Nephron progenitor cell (in vitro differentiated cells): ENCODE results near the gene GPHN.

ENCODE experiments used
- DNase-seq: peaks from one replicate; pipeline ENCODE4 v3.0.0; 2021
- H3K27ac Mint-ChIP-seq: 2 replicates; pipeline ENCODE4 v1.8.0; 2021; ENCODE audit warnings: mild to moderate bottlenecking, moderate library complexity, mixed read lengths
- H3K27me3 Mint-ChIP-seq: 2 replicates; pipeline ENCODE4 v1.8.0; 2021; ENCODE audit warnings: mild to moderate bottlenecking, low read depth, mixed read lengths; ENCODE audit not compliant: poor library complexity
- H3K36me3 Mint-ChIP-seq: 2 replicates; pipeline ENCODE4 v1.8.0; 2021; ENCODE audit warnings: low read depth, mixed read lengths
- H3K4me1 Mint-ChIP-seq: 2 replicates; pipeline ENCODE4 v1.8.0; 2021; ENCODE audit warnings: mixed read lengths
- H3K4me3 Mint-ChIP-seq: 2 replicates; pipeline ENCODE4 v1.8.0; 2021; ENCODE audit warnings: mild to moderate bottlenecking, moderate library complexity, mixed read lengths
- H3K9me3 Mint-ChIP-seq: 2 replicates; pipeline ENCODE4 v1.8.0; 2021; ENCODE audit warnings: mild to moderate bottlenecking, moderate library complexity, mixed read lengths
- CTCF ChIP-seq: fragments of 200-600 bp; sonication (generic); IDR thresholded peaks from 2 replicates; pipeline ENCODE4 v1.5.0; 2021; ENCODE audit warnings: antibody characterized with exemption

Gene GPHN

DNA sequence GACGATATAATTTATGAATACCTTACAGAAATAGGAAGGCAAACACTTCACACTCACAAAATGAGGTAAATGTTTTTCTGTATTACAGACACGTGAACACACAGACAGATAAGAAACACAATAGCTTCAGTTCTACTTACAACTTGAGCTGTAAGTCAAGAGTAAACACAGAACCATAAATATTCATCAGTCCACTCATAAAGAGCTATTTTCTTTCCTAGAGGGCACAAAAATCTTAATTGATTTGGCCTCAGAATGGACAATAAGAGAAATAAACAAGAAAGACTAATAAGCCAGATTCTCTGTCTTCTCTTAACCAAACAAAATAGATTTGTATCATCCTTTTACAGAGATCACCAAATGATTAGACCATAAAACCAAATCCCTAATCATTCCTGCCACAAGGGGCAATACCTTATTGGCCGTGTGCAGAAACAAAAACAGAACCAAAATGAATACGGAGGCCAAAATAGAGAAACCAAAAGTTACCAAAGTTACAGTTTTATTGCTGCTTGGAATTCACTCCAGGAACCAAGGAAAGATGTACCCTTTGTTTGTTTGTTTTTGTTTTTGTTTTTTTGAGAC is 643.2 kb downstream of the GPHN start:
- Mint-ChIP-seq H3K27me3 (no peaks in the 10 kb centered on the region), H3K27ac (no peak overlapping the region), H3K9me3 (no peaks in the 10 kb centered on the region), H3K4me1 (no peaks in the 10 kb centered on the region), H3K4me3 (no peak overlapping the region), H3K36me3 (peaks cover 4% of the 10 kb centered on the region)
- no peak for TF ChIP-seq CTCF
- no peak for DNase-seq

- Mint-ChIP-seq H3K9me3 (no peaks in the 10 kb centered on the region), H3K27ac (no peak overlapping the region), H3K4me3 (no peak overlapping the region), H3K27me3 (no peaks in the 10 kb centered on the region), H3K4me1 (no peaks in the 10 kb centered on the region), H3K36me3 (no peaks in the 10 kb centered on the region)
- no peak for TF ChIP-seq CTCF
- no peak for DNase-seq
Observed at GRCh38 chr14:67158566-67158965, 650.6 kb downstream of the GPHN start.

- Mint-ChIP-seq H3K27ac (no peak overlapping the region), H3K36me3 (no peaks in the 10 kb centered on the region), H3K9me3 (no peaks in the 10 kb centered on the region), H3K4me1 (no peaks in the 10 kb centered on the region), H3K27me3 (no peaks in the 10 kb centered on the region), H3K4me3 (no peak overlapping the region)
- no peak for DNase-seq
- no peak for TF ChIP-seq CTCF
Observed at GRCh38 chr14:67162385-67162784, 654.4 kb downstream of the GPHN start.

GRCh38 chr14:67166450-67166853 is 658.5 kb downstream of the GPHN start:
- no peak overlapping the region for H3K4me3 Mint-ChIP-seq
- no peaks in the 10 kb centered on the region for H3K4me1 Mint-ChIP-seq
- H3K9me3 Mint-ChIP-seq, result no peaks in the 10 kb centered on the region
- H3K27ac Mint-ChIP-seq, result no peak overlapping the region
- H3K27me3 Mint-ChIP-seq, result no peaks in the 10 kb centered on the region
- peak; percentile 76 for TF ChIP-seq CTCF
- peaks cover 11% of the 10 kb centered on the region for H3K36me3 Mint-ChIP-seq
- peak; percentile 24 for DNase-seq

DNA sequence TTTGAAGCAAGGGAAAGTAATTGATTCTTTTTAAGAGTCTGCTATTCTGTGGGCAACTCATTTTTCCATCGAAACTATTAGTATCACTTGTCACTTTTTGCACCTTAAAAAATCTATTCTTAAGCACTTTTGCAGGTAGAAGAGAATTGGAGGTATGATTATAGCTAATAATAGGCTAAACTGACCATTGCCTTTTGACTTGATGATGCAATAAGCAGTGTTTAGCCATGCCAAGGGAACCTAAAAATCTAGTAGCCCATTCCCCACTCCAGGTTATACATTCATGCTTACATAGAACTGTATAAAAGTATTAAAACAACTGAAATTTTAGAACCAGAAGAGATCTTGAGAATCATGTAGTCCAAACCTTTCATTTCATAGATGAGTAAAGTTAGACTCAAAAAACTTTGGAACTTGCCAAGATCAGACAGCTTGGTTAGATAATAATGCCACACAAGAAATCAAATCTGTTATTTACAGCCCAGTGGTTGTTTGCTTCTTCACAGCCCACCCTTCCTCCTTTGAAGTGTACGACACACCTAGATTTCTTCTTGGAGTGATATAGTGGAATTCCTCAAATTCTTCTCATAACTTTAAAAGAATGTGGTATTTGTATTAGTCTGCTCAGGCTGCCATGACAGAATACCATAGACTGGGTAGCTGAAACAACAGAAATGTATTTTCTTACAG is 659.6 kb downstream of the GPHN start:
- Mint-ChIP-seq H3K9me3 (no peaks in the 10 kb centered on the region), H3K4me3 (no peak overlapping the region), H3K27ac (no peak overlapping the region), H3K27me3 (no peaks in the 10 kb centered on the region), H3K4me1 (no peaks in the 10 kb centered on the region), H3K36me3 (peaks cover 23% of the 10 kb centered on the region)
- TF ChIP-seq CTCF, result no peak
- no peak for DNase-seq

DNA sequence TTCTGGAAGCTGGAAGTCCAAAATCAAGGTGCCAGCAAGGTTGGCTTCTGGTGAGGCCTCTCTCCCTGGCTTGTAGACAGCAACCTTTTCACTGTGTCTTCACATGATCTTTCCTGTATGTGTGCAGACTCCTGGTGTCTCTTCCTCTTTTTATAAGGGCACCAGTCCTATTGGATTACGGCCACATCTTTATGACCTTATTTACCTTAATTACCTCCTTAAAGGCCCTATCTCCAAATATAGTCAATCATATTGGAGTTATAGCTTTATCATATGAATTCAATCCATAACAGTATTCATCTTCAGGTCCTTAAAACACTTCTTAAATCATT is 660.1 kb downstream of the GPHN start:
- H3K4me3 Mint-ChIP-seq, result no peak overlapping the region
- DNase-seq, result no peak
- H3K27ac Mint-ChIP-seq, result no peak overlapping the region
- H3K4me1 Mint-ChIP-seq, result no peaks in the 10 kb centered on the region
- H3K27me3 Mint-ChIP-seq, result no peaks in the 10 kb centered on the region
- no peak for TF ChIP-seq CTCF
- peaks cover 4% of the 10 kb centered on the region for H3K9me3 Mint-ChIP-seq
- peaks cover 28% of the 10 kb centered on the region for H3K36me3 Mint-ChIP-seq
